ENCODE measurements around the gene PGM2L1.

GRCh38 chr11:74347381-74347780, 50.9 kb downstream of the PGM2L1 start:
- no peak for TF ChIP-seq SETDB1 (IDR thresholded peaks at IDR 0.05; ENCODE audit: insufficient read length, low read length)
- no peak for TF ChIP-seq ZNF24 (tag by site-specific recombination; IDR thresholded peaks at IDR 0.05)
- TF ChIP-seq CTCF (tag by site-specific recombination; IDR thresholded peaks at IDR 0.05): no peak
- TF ChIP-seq ZEB2 (tag by site-specific recombination; IDR thresholded peaks at IDR 0.05): no peak
- no peak for TF ChIP-seq ZNF639 (tag by site-specific recombination; IDR thresholded peaks at IDR 0.05)

Data from HEK293 (cell line).